ENCODE results near the gene DUSP22. TPM values are rescaled to one million over a fixed set of nuclear protein-coding genes. Genes with fewer than 3 reads are reported as not detected.

DUSP22 gene
- total RNA-seq, 1 experiment from 2014 or later: 25.0 TPM

DNA sequence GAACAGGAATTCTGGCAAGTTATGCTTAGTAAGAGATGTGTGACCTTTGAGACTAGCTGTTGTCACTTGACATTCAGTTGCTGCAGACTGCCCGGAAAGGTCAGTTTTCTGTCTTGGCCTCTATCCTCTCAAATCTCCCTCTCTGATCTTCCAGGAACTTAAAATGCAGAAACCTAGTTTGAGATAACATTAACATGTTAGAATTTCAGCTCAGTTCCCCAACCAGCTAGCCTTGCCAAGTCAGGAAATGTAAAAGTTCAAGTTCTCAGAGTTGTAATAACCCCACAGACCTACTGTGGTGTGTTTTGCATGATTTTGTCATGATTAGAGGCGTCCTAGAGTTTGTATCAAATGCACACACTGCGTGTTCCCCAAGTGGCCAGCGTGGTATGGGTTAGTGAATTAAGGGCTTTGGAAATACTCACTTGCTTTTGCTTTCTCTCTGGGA is 46.6 kb downstream of the DUSP22 start:
- Histone ChIP-seq H4K8ac (replicated peaks; ENCODE audit: insufficient read length, low read depth, low read length) (no peak overlapping the region), H2BK15ac (ENCODE audit: low read depth, low read length) (no peak overlapping the region), H2BK120ac (ENCODE audit: low read depth, low read length, poor library complexity, severe bottlenecking) (no peak overlapping the region), H3K79me1 (ENCODE audit: insufficient read depth, low read depth, low read length, poor library complexity, severe bottlenecking) (no peaks in the 10 kb centered on the region), H3K4me1 (ENCODE audit: insufficient read depth, low read length) (no peaks in the 10 kb centered on the region), H4K91ac (ENCODE audit: insufficient read length, low read depth, low read length) (no peak overlapping the region), H3K27ac (ENCODE audit: insufficient read length, low read depth, low read length) (no peak overlapping the region), H4K20me1 (ENCODE audit: control insufficient read depth, insufficient read depth, insufficient read length) (no peaks in the 10 kb centered on the region), H3K9ac (ENCODE audit: extremely low read depth, insufficient read length, low read length) (no peak overlapping the region), H2AFZ (ENCODE audit: low read length) (no peak overlapping the region), H3T11ph (ENCODE audit: low read length) (no peak overlapping the region), H3K23me2 (ENCODE audit: insufficient read length, low read depth, low read length, poor library complexity, severe bottlenecking) (no peaks in the 10 kb centered on the region), H2AK5ac (ENCODE audit: insufficient read length, low read length) (no peak overlapping the region), H2BK20ac (ENCODE audit: low read depth, low read length, poor library complexity, severe bottlenecking) (no peak overlapping the region), H3K27me3 (ENCODE audit: insufficient read depth, low read length) (no peaks in the 10 kb centered on the region), H2BK12ac (ENCODE audit: insufficient read length, low read depth, low read length) (no peak overlapping the region), H3K14ac (ENCODE audit: insufficient read depth, low read length) (no peak overlapping the region), H3K56ac (ENCODE audit: insufficient read length, low read depth, low read length) (no peak overlapping the region), H3K79me2 (ENCODE audit: insufficient read depth, low read length) (no peaks in the 10 kb centered on the region), H3K4me2 (ENCODE audit: insufficient read depth, insufficient read length, low read length) (no peak overlapping the region), H2BK5ac (ENCODE audit: insufficient read length, low read length) (no peak overlapping the region), H4K5ac (ENCODE audit: insufficient read length, low read depth, low read length) (no peak overlapping the region), H3K9me3 (ENCODE audit: control insufficient read depth, low read depth, low read length) (peaks cover 87% of the 10 kb centered on the region), H3K23ac (ENCODE audit: insufficient read length, low read depth, low read length) (no peak overlapping the region), H3K4ac (ENCODE audit: low read depth, low read length) (no peak overlapping the region), H3K18ac (ENCODE audit: insufficient read length, low read depth, low read length) (no peak overlapping the region)
- no peak overlapping the region for H3K27ac Mint-ChIP-seq
- TF ChIP-seq, protein P1, sequence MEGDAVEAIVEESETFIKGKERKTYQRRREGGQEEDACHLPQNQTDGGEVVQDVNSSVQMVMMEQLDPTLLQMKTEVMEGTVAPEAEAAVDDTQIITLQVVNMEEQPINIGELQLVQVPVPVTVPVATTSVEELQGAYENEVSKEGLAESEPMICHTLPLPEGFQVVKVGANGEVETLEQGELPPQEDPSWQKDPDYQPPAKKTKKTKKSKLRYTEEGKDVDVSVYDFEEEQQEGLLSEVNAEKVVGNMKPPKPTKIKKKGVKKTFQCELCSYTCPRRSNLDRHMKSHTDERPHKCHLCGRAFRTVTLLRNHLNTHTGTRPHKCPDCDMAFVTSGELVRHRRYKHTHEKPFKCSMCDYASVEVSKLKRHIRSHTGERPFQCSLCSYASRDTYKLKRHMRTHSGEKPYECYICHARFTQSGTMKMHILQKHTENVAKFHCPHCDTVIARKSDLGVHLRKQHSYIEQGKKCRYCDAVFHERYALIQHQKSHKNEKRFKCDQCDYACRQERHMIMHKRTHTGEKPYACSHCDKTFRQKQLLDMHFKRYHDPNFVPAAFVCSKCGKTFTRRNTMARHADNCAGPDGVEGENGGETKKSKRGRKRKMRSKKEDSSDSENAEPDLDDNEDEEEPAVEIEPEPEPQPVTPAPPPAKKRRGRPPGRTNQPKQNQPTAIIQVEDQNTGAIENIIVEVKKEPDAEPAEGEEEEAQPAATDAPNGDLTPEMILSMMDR (conservative IDR thresholded peaks at IDR 0.05): no peak
- H3K36me3 Mint-ChIP-seq (ENCODE audit: insufficient read depth in 1 of 3, low read depth in 3 of 3): peaks cover 8 to 31% (median 9%) of the 10 kb centered on the region in 3 experiments; a peak in 5 of 7 replicates
- peaks cover 78% of the 10 kb centered on the region in 2 experiments for H3K9me3 Mint-ChIP-seq
- no peak overlapping the region for H3K4me3 Mint-ChIP-seq
- no CpG with 5 or more reads among the region's 4 CpGs for WGBS (ENCODE audit: extremely low coverage, insufficient read length, low lambda C conversion rate)
- no peaks in the 10 kb centered on the region; the same call in 1 of the 2 replicates for H3K27me3 Mint-ChIP-seq (ENCODE audit: low read depth)
- no peaks in the 10 kb centered on the region for H3K4me1 Mint-ChIP-seq
- DNase-seq: no peak

Measured in H9 (cell line).